Activated CD4-positive, CD25-positive, alpha-beta regulatory T cell (primary cell): ENCODE measurements around the gene CHMP6.

ENCODE experiments used
- DNase-seq, 4 experiments: peaks; one replicate each; lab custom pipeline; 2025; lab: John Stamatoyannopoulos, UW

Gene CHMP6

DNA sequence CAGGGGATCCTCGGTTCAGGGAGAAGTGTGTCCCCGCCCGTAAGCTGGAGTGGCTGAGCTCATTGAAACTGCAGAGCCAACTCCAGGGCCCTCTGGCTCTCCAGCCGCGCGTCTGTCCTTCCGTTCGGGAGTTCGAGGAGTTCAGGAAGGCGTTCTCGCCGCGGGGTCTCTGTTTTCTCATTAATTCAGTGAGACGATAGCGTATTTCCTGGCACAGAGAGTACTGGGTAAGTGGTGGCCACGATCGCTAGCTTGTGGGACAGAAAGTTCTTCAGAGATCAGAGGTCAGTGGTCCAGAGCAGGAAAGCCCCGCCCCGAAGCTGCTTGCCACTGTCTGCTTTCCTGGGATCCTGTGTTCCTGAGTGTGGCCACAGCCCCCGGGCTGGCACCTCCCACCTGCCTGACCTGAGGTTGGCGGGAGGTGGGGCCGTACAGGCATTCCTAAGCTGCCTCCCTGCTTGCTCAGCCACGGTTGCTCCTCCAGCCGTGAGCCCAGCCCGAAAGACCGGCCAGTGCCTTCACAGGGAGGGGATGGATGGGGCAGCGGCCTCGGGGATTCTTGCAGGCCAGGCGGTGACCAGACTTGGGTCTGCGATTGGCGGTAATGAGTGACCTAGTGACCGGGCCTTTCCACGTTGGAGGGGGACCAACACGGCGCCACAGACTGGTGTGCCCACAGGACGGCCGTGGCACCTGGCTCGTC is 52.2 kb downstream of the CHMP6 start:
- DNase-seq, result no peak

- no peak for DNase-seq
These were observed 52.8 kb downstream of the CHMP6 start for GRCh38 chr17:81044428-81044763.

- no peak for DNase-seq
These were observed 53.3 kb downstream of the CHMP6 start for GRCh38 chr17:81044764-81045589.

GRCh38 chr17:81045590-81046095 is 54.0 kb downstream of the CHMP6 start:
- no peak for DNase-seq

GRCh38 chr17:81046132-81046769 is 54.6 kb downstream of the CHMP6 start:
- no peak for DNase-seq

- DNase-seq, result no peak
These were observed 55.2 kb downstream of the CHMP6 start for GRCh38 chr17:81046770-81047359.

DNA sequence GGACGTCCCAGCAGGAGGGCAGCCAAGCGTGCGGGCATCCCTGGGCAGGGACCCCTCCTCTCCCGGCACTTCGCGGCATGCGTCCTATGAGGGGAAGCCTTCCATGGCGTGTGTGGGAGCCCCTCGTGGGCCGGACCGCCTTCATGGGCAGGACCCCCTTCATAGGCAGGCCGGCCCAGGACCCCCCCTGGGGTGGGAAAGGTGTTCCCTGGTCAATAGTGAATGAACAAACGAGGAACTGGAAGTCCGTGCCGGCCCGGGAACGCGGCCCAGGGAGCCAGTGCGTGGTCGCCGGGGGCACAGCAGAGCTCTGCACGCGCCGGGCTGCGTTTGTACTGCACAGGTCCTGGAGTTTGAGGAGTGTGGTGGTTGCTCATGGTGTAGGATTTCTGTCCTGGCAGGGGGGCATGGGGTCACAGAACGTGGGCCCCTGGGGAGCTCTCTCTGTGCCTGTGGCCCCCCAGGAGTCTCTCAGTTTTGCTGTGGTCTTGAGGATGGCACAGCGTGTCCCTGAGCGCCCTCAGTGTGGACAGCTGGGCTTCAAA is 57.3 kb downstream of the CHMP6 start:
- no peak for DNase-seq

DNA sequence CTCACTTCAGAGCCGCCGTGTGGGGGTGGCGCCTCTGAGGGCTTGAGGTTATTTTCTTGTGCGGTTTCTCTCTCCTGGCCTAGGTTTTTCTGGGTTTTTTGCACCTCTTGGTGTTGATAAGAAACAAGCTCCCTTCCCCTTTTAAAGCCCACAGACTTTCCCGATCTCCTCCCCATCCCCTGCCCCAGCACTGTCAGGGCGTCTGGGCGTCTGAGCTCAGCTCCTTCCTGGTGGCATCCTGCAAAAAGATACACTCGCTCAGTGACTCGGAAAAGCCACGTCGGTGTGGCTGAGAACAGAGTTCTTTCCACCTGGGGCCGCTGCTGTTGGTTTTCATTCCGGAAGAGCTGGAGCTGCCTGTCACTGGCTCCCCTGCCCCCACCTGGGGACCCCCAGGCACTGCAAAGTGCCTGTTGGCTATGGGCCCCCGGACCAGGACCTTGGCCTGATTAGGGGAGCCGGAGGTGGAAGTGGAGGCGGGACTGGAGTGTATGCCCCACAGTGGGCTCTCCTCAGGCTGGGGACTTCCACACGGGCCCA is 57.8 kb downstream of the CHMP6 start:
- DNase-seq, result no peak
